HG03439 (cell line): ENCODE results near the gene TMEM41B.
A peak's percentile ranks its signal among the peaks of the same experiment; 100 is the strongest.
"Not testable (repeated sequence)": the region's sequence is repeated elsewhere in the genome, so short reads cannot be mapped to it uniquely, and the experiment has no call there.

ENCODE experiments used
- ATAC-seq: cut with Tn5 transposase; IDR thresholded peaks from one replicate; pipeline ENCODE4 v1.9.1; 2021; ENCODE audit warnings: mild to moderate bottlenecking, moderate library complexity; ENCODE audit not compliant: unreplicated experiment

TMEM41B gene

GRCh38 chr11:9314291-9315077 is at the start of gene TMEM41B:
Gene TMEM41B, minus strand, starts transcription at chr11:9314593. Its CDS starts 152 bp downstream, at chr11:9314441.
- peak; percentile 98 for ATAC-seq

GRCh38 chr11:9362393-9362863 is 48.0 kb upstream of the TMEM41B start:
- no peak for ATAC-seq

GRCh38 chr11:9360862-9361622 is 46.6 kb upstream of the TMEM41B start:
- ATAC-seq, result not testable (repeated sequence)

GRCh38 chr11:9357041-9357440 is 42.6 kb upstream of the TMEM41B start:
- ATAC-seq, result no peak

- no peak for ATAC-seq
Measured at GRCh38 chr11:9351321-9351881, 37.0 kb upstream of the TMEM41B start.

- not testable (repeated sequence) for ATAC-seq
Measured at GRCh38 chr11:9347779-9348178, 33.4 kb upstream of the TMEM41B start.

GRCh38 chr11:9347100-9347499 is 32.7 kb upstream of the TMEM41B start:
- no peak for ATAC-seq

GRCh38 chr11:9344061-9344680 is 29.8 kb upstream of the TMEM41B start:
- ATAC-seq, result no peak

- ATAC-seq, result no peak
Measured at GRCh38 chr11:9341638-9342178, 27.3 kb upstream of the TMEM41B start.

- no peak for ATAC-seq
Measured at GRCh38 chr11:9332655-9333054, 18.3 kb upstream of the TMEM41B start.

- no peak for ATAC-seq
Measured at GRCh38 chr11:9330387-9331384, 16.3 kb upstream of the TMEM41B start.

GRCh38 chr11:9320047-9320446 is 5.7 kb upstream of the TMEM41B start:
- no peak for ATAC-seq

- ATAC-seq, result not testable (repeated sequence)
Measured at GRCh38 chr11:9319377-9320001, 5.1 kb upstream of the TMEM41B start.

GRCh38 chr11:9318442-9319376 is 4.3 kb upstream of the TMEM41B start:
- not testable (repeated sequence) for ATAC-seq

GRCh38 chr11:9316334-9316733 is 1.9 kb upstream of the TMEM41B start:
- ATAC-seq, result no peak

GRCh38 chr11:9315078-9315688 is 790 bp upstream of the TMEM41B start:
- ATAC-seq, result no peak

- peak; percentile 22 for ATAC-seq
Measured at GRCh38 chr11:9313648-9314290, 624 bp downstream of the TMEM41B start.
